HG02884 (cell line): Measurements from ENCODE around the gene VAT1.
"Not testable (repeated sequence)": the region's sequence is repeated elsewhere in the genome, so short reads cannot be mapped to it uniquely, and the experiment has no call there.

Source experiments
- ATAC-seq: cut with Tn5 transposase; IDR thresholded peaks from one replicate; pipeline ENCODE4 v1.9.1; 2021; ENCODE audit warnings: mild to moderate bottlenecking, moderate library complexity; ENCODE audit not compliant: unreplicated experiment

Gene VAT1

DNA sequence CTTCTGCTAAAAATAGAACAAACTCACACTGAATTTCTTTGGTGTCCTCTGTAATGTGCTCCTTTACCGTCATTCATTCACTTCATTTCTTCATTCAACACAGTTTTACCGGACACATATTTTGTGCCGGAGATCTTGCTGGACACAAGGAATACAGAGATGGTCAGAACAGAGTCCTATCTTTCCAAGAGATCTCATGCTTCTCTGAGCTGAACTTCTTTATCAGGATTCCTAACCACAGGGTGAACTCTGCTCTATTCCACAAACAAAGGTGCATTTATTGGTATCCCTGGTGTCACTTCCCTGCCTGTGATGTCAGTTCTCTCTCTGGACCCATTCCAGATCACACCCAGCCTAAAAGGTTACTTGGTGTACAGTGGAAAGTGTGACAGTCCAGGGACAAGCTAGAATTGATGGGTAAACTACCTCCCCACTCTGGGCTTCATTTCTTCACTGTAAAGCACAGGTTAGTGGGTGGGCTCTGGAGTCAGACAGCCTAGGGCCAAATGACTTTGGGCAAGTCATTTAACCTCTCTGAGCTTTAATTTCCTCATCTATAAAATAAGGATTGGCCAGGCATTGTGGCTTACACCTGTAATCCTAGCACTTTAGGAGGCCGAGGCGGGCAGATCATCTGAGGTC, 11.4 kb downstream of the VAT1 start:
- ATAC-seq = no peak

DNA sequence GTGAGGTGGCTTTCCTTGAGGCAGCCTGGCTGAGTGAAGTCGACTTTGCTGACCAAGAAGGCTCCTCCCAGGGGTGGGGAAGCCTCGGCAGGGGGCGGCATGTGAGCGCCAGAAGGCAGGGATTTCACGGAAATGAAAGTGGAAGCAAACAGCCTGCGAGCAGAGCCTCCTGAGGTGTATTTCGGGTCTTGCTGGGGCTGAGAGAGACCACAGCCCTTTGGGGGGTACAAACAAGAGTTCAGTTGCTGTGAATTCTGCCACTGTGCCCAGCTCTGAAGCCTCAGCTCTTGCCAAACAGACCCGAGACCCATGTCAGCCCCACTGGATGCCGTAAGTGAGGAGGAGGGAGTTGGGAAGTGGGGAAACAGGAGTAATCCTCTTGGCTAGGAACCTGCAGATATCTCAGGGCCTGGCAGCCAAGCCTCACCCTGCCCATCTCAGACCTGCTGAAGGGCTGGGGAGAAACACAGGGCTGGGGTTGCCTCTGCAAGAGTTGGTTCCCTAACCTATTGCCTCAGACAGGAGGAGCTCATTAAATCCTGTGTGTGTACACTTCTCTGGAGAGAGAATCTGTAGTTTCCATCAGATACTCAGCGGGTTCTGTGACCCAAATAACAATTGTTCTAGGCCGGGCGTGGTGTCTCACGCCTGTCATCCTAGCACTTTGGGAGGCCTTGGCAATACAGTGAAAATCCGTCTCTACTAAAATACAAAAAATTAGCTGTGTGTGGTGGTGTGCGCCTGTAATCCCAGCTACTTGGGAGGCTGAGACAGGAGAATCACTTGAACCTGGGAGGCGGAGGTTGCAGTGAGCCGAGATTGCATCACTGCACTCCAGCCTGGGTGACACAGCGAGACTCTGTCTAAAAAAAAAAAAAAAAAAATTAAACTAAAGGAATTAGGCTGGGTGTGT, 15.3 kb downstream of the VAT1 start, which contains the start of gene IFI35:
IFI35 (plus strand) TSS at position 146 of the 913 bp plus-strand sequence; CDS start at position 310, 164 bp downstream.
- peak; percentile 84 for ATAC-seq

DNA sequence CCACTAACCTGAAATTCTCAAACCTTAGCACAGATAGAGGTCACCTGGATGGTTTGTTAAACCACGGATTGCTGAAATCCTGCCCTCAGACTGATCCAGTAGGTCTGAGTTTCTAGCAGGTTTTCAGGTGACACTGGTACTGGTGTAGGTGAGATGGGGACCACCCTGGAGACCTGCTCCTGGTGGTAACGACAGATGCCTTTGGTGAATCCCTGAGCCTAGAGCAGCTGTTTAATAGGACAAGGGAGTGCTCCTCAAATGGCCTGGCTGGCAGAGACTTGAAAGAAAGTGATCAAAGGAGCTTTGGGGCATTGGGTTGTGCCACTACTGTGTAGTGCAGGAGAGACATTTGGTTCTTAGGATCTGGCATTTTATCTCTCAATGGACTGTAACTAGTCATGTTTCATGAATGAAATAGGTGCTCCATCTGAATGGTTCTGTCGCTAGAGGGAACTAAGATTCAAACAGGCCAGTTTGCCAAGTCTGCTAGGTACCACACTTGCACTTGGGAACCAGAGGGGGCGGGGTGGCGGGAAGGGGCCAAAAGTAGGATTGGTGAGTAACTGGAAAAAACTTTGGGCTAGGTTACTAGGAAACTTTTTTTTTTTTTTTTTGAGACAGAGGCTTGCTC, 18.5 kb downstream of the VAT1 start:
- ATAC-seq = no peak

GRCh38 chr17:43000894-43001293, 21.3 kb downstream of the VAT1 start:
- not testable (repeated sequence) for ATAC-seq

DNA sequence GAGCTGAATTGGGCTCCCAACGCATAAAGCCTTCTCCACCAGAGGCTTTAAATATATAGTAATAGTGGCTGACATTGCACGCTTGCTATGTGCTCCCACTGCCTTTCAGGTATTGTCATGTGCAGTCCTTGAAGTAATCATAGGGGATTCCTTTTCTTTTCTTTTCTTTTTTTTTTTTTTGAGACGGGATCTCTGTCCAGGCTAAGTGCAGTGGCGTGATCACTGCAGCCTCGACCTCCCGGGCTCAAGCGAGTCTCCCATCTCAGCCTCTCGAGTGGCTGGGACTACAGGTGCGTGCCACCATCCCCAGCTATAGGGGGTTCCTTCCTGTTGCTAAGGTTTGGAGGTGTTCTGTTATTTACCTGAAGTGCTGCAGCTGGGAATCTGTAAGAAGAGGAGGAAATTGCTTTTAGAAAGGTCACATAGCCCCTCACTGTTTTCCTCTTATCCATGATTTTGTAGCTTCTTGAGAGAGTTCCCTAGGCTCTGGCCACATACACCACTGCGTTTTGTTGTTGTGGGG, 23.1 kb downstream of the VAT1 start:
- ATAC-seq = no peak

DNA sequence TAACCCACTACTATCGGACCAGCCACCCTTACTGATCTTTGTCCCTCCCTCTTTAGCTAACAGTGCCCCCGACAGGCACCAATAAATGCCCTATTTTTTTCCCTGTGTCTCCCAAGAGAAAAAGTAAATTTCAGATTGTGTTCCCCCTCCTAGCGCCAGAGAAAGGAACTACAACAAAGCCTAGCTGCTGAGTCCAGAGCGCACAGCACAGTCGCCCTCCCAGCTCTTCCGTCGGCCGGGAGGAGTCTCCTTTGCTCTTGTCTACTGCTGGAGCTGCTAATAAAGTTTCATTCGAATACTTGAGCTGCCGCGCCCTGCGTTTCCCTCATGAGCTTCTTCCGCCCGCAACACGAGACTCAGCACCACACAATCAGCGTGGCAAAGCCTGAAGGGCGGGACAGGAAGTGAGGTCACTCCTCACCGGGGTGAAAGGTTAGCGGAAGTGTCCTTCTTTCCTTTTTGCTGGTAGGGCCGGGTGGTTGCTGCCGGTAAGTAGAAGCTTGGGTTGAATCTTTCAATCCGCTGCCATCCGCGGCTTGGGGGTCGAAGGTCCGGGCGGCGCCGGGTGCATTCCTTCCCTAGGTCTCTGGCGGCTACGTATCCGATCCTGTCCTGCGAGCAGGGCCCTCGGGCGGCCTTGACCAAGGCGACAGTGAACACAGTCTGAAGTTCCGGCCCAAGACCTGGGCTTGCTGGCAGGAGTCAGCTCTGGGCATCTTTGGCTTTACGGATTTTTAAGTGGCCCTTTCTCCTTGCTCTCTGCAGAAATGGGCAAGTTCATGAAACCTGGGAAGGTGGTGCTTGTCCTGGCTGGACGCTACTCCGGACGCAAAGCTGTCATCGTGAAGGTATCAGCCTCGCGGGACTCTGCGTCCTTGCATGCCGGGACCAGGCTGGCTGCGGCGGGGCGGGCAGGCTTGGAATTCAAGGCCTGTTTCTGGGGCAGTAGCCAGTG, 23.9 kb downstream of the VAT1 start, which contains the start of gene RPL27:
RPL27 (plus strand) TSS at position 436 of the 955 bp plus-strand sequence; CDS start at position 768, 332 bp downstream.
- ATAC-seq = peak; percentile 85

DNA sequence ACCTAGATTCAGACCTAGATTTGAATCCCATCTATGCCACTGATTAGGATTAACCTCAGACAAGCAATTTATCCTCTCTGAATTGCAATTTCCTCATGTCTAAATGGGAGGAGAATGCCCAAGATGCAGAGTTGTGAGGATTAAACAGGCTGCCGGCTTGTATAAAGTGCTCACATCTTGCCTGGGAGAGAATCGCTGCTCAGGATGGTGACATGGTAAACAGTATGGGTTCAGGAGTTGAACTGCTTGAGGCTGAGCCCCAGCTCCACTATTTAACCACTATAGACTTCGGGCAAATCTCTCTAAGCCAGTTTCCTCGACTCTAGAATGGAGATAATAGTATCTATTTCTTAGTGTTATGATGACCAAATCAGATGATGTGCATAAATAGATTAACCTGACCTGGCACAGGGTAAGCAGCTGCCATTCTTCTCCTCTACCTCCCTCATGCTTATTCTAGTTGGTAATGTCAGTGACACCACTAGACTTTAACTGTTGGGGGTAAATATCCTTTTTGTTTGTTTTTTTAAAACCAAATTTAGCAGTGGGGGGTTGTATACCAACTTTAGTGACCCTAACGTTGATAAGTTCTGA, 24.7 kb downstream of the VAT1 start:
- no peak for ATAC-seq

- not testable (repeated sequence) for ATAC-seq
These were observed 28.3 kb downstream of the VAT1 start for GRCh38 chr17:42993913-42994312.

GRCh38 chr17:42992872-42993271, 29.3 kb downstream of the VAT1 start:
- ATAC-seq = no peak

DNA sequence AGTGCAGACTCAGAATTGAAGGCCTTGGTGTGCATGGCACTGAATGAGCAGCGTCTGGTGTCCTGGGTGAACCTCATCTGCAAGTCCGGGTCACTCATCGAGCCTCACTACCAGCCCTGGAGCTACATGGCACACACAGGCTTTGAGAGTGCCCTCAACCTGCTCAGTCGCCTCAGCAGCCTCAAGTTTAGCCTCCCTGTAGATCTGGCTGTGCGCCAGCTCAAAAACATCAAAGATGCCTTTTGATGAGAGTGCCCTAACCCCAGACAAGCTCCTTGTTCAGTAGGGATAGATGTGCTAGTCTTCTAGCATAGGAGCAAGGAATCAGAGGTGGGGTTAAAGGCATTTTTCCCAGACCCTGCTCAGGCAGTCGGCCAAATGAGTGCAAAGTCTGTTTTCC, 30.7 kb downstream of the VAT1 start:
- ATAC-seq = no peak

DNA sequence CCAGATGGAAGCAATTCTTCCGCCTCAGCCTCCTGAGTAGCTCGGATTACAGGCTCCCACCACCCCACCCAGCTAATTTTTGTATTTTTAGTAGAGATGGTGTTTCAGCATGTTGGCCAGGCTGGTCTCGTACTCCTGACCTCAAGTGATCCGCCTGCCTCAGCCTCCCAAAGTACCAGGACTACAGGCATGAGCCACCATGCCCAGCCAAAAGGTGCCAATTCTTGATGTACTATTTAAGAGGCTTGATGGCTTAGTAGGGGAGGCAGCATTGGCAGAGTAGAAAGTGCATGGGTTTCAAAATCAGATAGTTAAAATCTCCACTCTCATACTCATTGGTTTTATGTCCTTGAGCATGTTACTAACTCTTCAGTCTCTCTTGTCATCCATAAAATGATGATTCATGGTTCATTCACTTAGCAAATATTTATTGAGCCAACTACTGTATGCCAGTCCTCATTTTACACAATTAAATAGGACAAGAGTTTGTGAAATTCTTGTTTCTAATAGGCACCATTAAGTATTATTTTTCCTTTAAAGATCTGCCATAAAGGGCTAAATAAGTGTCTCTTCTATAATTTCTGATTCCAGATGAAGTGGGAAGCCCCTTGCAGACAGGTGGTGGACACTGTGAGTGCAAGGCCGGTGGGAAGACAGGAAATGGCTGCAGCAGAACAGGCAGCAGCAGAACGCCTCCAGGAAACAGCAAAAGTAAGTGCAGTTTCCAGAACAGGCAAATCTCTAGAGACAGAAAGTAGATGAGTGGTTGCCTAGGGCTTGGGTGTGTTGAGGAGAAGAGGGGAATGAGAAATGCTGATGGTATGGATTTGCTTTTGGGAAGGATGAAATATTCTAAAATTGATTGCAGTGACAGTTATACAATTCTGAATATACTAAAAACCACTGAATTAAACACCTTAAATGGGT, 32.2 kb downstream of the VAT1 start:
- no peak for ATAC-seq

DNA sequence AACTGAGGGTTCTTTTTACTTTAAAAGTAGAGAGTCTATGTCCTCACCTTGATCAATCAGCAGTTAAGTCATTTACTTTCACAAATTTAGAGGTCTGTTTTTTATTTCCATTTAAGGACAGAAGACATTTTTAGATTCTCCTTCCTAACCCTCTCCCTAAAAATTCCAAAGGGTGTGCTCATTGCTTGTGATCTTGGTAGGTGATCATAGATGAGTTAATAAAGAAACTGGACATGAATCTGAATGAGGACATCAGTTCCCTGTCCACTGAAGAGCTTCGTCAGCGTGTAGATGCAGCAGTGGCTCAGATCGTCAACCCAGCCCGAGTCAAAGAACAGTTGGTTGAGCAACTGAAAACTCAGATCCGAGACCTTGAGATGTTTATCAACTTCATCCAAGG, 33.0 kb downstream of the VAT1 start:
- ATAC-seq = no peak

- ATAC-seq = peak; percentile 66
These were observed 37.0 kb downstream of the VAT1 start for GRCh38 chr17:42985225-42985624.

- no peak for ATAC-seq
These were observed 39.9 kb downstream of the VAT1 start for GRCh38 chr17:42982266-42982665.

DNA sequence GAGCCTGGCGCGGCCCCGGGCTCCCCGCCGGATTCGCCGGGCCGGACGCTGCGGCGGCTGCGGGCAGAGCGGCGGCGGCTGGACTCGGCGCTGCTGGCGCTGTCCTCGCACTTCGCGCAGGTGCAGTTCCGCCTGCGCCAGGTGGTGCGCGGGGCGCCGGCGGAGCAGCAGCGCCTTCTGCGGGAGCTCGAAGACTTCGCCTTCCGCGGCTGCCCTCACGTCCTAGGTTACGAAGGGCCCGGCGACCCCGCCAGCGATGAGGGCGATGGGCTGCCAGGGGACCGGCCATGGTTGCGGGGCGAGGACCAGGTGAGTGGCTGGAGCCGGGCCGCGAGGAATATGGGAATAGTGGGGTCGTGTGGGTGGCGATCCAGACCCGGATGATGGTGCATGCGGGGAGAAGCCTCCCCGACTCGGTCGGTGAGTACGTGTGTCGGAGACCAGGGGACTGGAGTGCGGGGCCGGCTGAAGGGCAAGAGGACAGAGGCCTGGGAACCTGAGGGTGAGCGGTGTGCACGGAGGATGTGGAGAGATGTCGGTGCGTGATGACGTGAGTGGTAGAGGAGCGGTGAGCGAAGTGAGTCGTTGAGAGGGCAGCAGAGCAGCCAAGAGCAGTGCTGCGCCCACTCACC, 41.3 kb downstream of the VAT1 start:
- ATAC-seq = no peak

DNA sequence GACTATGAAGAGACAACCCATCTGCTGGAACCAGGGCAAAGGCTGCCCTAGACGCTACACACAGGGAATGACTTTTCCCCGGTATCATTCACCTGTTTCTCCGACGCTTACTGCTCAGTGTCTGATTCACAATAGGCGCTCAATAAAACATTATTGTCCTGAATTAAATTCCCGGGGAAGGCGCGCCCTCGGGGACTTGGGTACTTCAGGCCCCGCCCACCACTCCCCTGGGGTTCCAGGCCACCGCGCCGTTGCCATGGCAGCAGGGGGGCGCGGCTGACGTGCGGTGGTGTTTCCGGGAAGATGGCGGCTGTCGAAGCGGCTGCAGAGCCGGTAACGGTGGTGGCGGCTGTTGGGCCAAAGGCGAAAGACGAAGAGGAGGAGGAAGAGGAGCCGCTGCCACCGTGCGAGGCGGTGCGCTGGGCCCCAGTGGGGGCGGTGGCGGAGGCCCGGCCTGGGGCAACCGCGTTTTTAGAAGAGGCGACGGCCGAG, 41.9 kb downstream of the VAT1 start, which contains the start of gene RUNDC1:
RUNDC1 (plus strand) TSS at position 292 of the 492 bp plus-strand sequence; CDS start at position 304, 12 bp downstream.
- no peak for ATAC-seq

DNA sequence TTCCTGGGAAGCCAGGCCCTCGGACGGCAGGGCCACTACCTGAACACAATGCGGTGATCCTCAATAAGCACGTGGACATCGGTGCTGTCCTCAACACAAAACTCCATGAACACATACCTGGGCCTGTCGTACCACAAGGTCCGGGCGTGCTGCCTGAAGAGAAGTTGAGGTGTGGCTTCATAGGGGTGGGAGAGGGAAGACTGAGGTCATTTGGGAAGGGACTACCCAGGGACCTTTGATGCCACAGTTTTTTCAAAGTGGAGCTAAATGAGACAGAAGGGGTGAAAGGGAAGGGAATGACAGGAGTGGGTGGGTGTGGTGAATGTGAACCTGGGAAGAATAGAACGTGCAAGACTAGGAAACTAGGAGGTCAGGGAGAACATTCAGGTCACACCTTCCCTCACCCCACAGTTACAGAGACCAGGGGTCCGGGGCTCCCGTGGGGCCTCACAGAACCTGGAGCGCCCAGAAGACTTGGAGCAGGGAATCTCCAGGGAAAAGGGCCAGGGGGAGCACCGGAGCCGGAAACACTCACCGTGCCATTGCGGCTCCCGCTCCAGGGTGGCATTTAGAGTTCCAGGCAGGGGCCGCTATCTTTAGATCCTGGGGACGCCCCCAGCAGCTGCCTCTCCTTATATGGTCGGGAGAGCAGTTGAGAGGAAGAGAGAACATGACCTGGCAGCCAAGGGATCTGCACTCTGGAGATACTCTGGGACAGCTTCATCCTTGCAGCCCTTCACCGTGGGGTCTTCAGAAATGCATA, 42.5 kb downstream of the VAT1 start, which contains the start of gene PTGES3L:
PTGES3L (minus strand) TSS at position 570 of the 763 bp plus-strand sequence; CDS start at position 543, 27 bp downstream.
- ATAC-seq = no peak
